Type B pancreatic cell (in vitro differentiated cells): ENCODE measurements around the gene TRABD2A. TPM values are rescaled to one million over a fixed set of nuclear protein-coding genes. Genes with fewer than 3 reads are reported as not detected.

Experiments used
- DNase-seq: peaks from one replicate; pipeline ENCODE4 v3.0.0; 2021; ENCODE audit warnings: mixed read lengths; ENCODE audit not compliant: unreplicated experiment; ENCODE audit errors: extremely low spot score
- H3K27ac Mint-ChIP-seq: 2 replicates; pipeline ENCODE4 v1.8.0; 2021; ENCODE audit warnings: mild to moderate bottlenecking, mixed read lengths
- H3K27me3 Mint-ChIP-seq: 2 replicates; pipeline ENCODE4 v1.8.0; 2021; ENCODE audit warnings: mixed read lengths
- H3K36me3 Mint-ChIP-seq: 2 replicates; pipeline ENCODE4 v1.8.0; 2021; ENCODE audit warnings: mixed read lengths
- H3K4me1 Mint-ChIP-seq: one replicate; pipeline ENCODE4 v1.8.0; 2021; ENCODE audit warnings: mixed read lengths; ENCODE audit not compliant: unreplicated experiment
- H3K4me3 Mint-ChIP-seq: 2 replicates; pipeline ENCODE4 v1.8.0; 2021; ENCODE audit warnings: mild to moderate bottlenecking, mixed read lengths
- H3K9me3 Mint-ChIP-seq: 2 replicates; pipeline ENCODE4 v1.8.0; 2021; ENCODE audit warnings: mixed read lengths
- total RNA-seq: library from RNA; stranded (reverse); gene quantifications from 2 replicates; pipeline ENCODE4 v1.2.1, GENCODE V29; 2021; ENCODE audit warnings: low replicate concordance
- TF ChIP-seq, protein P1 (sequence below): fragments of 200-600 bp; sonication (generic); conservative IDR thresholded peaks from 2 replicates; pipeline ENCODE4 v1.5.0; 2021; ENCODE audit warnings: antibody characterized with exemption, mild to moderate bottlenecking

TRABD2A gene
- total RNA-seq, 1 donor from 2014 or later = 3.3 TPM

DNA sequence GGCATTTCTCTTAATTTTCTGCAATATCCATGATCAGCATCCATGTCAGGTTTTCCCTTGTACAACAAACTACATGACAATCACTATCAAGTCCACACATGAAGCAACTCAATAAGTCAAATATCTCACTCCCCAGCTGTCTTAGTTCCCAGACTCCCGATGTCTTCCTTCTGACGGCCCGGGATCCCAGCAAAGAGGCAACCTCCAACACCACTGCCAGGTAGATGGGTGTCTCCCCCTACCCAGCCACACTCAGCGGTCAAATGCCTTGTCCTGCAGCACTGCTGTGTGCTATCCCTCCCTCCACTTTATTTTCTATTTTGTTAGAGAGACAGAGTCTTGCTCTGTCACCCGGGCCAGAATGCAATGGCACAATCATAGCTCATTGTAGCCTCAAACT is 23.3 kb downstream of the TRABD2A start:
- Mint-ChIP-seq H3K9me3 (peaks cover 9% of the 10 kb centered on the region), H3K4me1 (no peaks in the 10 kb centered on the region), H3K4me3 (no peak overlapping the region), H3K27ac (no peak overlapping the region), H3K27me3 (peaks cover 27% of the 10 kb centered on the region), H3K36me3 (no peaks in the 10 kb centered on the region)
- no peak for DNase-seq
- TF ChIP-seq, protein P1, sequence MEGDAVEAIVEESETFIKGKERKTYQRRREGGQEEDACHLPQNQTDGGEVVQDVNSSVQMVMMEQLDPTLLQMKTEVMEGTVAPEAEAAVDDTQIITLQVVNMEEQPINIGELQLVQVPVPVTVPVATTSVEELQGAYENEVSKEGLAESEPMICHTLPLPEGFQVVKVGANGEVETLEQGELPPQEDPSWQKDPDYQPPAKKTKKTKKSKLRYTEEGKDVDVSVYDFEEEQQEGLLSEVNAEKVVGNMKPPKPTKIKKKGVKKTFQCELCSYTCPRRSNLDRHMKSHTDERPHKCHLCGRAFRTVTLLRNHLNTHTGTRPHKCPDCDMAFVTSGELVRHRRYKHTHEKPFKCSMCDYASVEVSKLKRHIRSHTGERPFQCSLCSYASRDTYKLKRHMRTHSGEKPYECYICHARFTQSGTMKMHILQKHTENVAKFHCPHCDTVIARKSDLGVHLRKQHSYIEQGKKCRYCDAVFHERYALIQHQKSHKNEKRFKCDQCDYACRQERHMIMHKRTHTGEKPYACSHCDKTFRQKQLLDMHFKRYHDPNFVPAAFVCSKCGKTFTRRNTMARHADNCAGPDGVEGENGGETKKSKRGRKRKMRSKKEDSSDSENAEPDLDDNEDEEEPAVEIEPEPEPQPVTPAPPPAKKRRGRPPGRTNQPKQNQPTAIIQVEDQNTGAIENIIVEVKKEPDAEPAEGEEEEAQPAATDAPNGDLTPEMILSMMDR = no peak

DNA sequence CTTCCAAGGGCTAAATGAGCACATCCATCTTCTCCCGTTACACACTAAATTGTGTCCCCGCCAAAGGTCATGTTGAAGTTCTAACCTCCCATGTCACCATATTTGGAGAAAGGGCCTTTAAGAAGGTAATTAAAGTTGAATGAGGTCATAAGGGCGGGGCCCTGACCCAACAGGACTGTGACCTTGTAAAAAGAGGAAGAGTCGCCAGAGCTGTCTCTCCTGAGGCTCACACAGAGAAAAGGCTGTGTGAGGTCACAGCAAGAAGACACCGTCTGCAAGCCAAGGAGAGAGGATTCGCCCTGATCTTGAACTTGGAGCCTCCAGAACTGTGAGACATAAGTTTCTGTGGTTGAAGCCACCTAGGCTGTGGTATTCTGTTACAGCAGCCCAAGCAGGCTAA is 24.1 kb downstream of the TRABD2A start:
- Mint-ChIP-seq H3K4me1 (no peaks in the 10 kb centered on the region), H3K9me3 (peaks cover 9% of the 10 kb centered on the region), H3K27ac (no peak overlapping the region), H3K27me3 (peaks cover 27% of the 10 kb centered on the region), H3K36me3 (no peaks in the 10 kb centered on the region), H3K4me3 (no peak overlapping the region)
- DNase-seq = no peak
- TF ChIP-seq, protein P1 = no peak

DNA sequence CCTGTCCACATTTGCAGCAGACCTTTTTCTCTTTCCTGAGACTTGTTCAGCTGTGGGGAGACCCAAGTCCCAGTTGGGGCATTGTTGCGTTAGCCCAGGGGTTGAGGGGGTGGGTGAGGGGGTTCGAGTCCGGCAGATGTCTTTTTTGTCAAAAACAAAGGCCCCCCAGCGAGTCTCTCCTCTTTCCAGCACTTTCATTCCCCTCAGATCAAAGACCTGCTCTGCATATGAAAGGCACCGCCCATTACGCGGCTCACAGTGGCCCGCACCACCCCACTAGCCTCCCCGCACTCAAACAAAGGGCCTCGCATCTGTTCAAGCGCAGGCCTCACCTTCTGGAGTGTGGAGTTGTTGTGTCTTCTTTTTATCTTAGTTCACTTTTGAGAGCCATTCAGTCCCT is 25.2 kb downstream of the TRABD2A start:
- no peaks in the 10 kb centered on the region for H3K36me3 Mint-ChIP-seq
- TF ChIP-seq, protein P1 = no peak
- H3K4me1 Mint-ChIP-seq = no peaks in the 10 kb centered on the region
- H3K9me3 Mint-ChIP-seq = peaks cover 9% of the 10 kb centered on the region
- H3K27me3 Mint-ChIP-seq = peaks cover 27% of the 10 kb centered on the region
- no peak overlapping the region for H3K27ac Mint-ChIP-seq
- no peak for DNase-seq
- no peak overlapping the region for H3K4me3 Mint-ChIP-seq

DNA sequence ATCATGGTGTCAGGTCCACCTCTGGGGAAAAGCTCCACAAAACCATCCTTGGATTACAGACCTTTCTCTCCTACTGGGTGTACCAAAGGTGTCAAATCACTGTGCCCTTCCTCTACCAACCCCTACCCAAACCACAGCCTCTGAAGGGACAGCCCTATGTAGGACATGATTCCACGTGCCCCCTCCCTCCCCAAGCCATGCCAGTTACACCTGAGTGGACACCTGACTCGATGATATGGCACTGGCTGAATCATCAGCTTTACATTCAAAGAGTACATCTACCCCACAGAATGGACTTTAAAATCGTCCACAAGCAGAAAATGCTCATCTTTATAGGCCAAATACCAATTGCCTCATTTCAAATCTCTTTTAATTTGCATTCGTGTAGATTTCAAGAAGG is 26.0 kb downstream of the TRABD2A start:
- H3K27me3 Mint-ChIP-seq = peaks cover 27% of the 10 kb centered on the region

DNA sequence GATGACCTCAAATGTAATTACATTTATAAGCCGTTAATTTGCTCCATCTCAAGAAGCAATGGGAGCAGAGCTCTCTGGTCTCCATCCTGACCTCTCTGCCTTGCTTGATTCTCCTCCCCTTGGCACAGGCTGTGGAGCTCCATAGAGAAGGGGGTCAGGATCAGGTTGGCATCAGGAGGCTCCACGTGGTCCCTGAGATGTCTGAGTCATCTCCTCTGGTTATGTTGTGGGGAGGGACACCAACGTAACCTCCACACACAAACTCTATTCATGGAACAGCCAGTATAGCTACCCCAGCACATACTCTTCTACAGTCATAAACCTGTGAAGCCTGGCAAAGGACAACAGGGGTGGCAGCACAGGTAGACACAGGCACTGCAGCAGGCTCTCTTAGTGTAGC is 29.0 kb downstream of the TRABD2A start:
- DNase-seq = no peak
- H3K4me1 Mint-ChIP-seq = no peaks in the 10 kb centered on the region
- H3K27ac Mint-ChIP-seq = no peak overlapping the region
- TF ChIP-seq, protein P1 = no peak
- H3K27me3 Mint-ChIP-seq = peaks cover 20% of the 10 kb centered on the region
- H3K4me3 Mint-ChIP-seq = no peak overlapping the region
- peaks cover 9% of the 10 kb centered on the region for H3K9me3 Mint-ChIP-seq
- no peaks in the 10 kb centered on the region for H3K36me3 Mint-ChIP-seq

More for the DNA sequence above, 26.0 kb downstream of the TRABD2A start:
- Mint-ChIP-seq H3K9me3 (peaks cover 9% of the 10 kb centered on the region), H3K4me1 (no peaks in the 10 kb centered on the region), H3K4me3 (no peak overlapping the region), H3K36me3 (no peaks in the 10 kb centered on the region), H3K27ac (no peak overlapping the region)
- DNase-seq = no peak
- TF ChIP-seq, protein P1 = no peak

DNA sequence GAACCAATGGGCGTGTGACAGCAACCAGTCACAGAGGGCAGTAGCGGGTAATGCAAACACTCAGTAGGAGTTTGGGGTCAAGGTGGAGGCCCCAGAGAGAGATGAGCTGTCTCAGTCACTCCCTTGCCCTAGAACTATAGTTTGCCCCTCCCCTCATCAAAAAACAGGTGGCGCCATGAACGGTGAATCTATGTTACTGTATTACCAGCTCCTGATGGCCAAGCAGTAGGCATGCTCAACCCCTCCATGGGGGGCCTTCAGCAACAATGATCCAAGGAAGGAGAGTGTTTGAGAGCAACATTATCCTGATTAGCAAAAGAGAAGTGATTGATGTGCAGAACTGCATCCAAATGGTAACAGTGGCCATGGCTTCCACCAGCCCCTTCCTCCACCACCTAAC is 30.4 kb downstream of the TRABD2A start:
- peaks cover 8% of the 10 kb centered on the region for H3K27me3 Mint-ChIP-seq
- DNase-seq = no peak
- no peak overlapping the region for H3K4me3 Mint-ChIP-seq
- H3K36me3 Mint-ChIP-seq = no peaks in the 10 kb centered on the region
- TF ChIP-seq, protein P1 = no peak
- no peaks in the 10 kb centered on the region for H3K4me1 Mint-ChIP-seq
- peaks cover 5% of the 10 kb centered on the region for H3K9me3 Mint-ChIP-seq
- H3K27ac Mint-ChIP-seq = no peak overlapping the region
